ENCODE data around the gene TTLL8.

GRCh38 chr22:50016308-50016987, 41.6 kb downstream of the TTLL8 start:
- TF ChIP-seq CTCF (IDR thresholded peaks at IDR 0.05) (no peak), POLR2A (IDR thresholded peaks at IDR 0.05) (no peak)

All from lower leg skin (tissue), 3 donors.